ENCODE measurements around the gene PLCG2. TPM values are rescaled to one million over a fixed set of nuclear protein-coding genes. Genes with fewer than 3 reads are reported as not detected.

The PLCG2 gene
- total RNA-seq, 1 donor from 2014 or later, result 5.7 TPM

GRCh38 chr16:81770008-81770407 lies 9.1 kb upstream of the PLCG2 start:
- no peak overlapping the region for H3K27ac Mint-ChIP-seq
- no peak for DNase-seq (ENCODE audit: low spot score in 2 of 2, unreplicated experiment in 2 of 2)
- no peaks in the 10 kb centered on the region for H3K9me3 Mint-ChIP-seq
- no peak overlapping the region for H3K4me3 Mint-ChIP-seq
- H3K36me3 Mint-ChIP-seq, result no peaks in the 10 kb centered on the region
- no peaks in the 10 kb centered on the region for H3K4me1 Mint-ChIP-seq
- no peak for TF ChIP-seq CTCF (IDR thresholded peaks at IDR 0.05; ENCODE audit: unreplicated experiment)
- H3K27me3 Mint-ChIP-seq (ENCODE audit: low read depth), result peaks cover 20% of the 10 kb centered on the region

GRCh38 chr16:81774348-81774747 lies 4.7 kb upstream of the PLCG2 start:
- Mint-ChIP-seq H3K9me3 (no peaks in the 10 kb centered on the region), H3K27ac (no peak overlapping the region), H3K4me1 (peaks cover 3% of the 10 kb centered on the region), H3K27me3 (ENCODE audit: low read depth) (peaks cover 49% of the 10 kb centered on the region), H3K4me3 (no peak overlapping the region), H3K36me3 (no peaks in the 10 kb centered on the region)
- no peak for TF ChIP-seq CTCF (IDR thresholded peaks at IDR 0.05; ENCODE audit: unreplicated experiment)
- DNase-seq (ENCODE audit: low spot score in 2 of 2, unreplicated experiment in 2 of 2), result no peak

GRCh38 chr16:81775570-81775969 lies 3.5 kb upstream of the PLCG2 start:
- no peak overlapping the region for H3K4me3 Mint-ChIP-seq
- DNase-seq (ENCODE audit: low spot score in 2 of 2, unreplicated experiment in 2 of 2), result no peak
- no peak for TF ChIP-seq CTCF (IDR thresholded peaks at IDR 0.05; ENCODE audit: unreplicated experiment)
- H3K4me1 Mint-ChIP-seq, result peaks cover 7% of the 10 kb centered on the region
- H3K27ac Mint-ChIP-seq, result no peak overlapping the region
- H3K36me3 Mint-ChIP-seq, result no peaks in the 10 kb centered on the region
- H3K9me3 Mint-ChIP-seq, result no peaks in the 10 kb centered on the region
- peaks cover 60% of the 10 kb centered on the region for H3K27me3 Mint-ChIP-seq (ENCODE audit: low read depth)

- Mint-ChIP-seq H3K27me3 (ENCODE audit: low read depth) (peaks cover 71% of the 10 kb centered on the region), H3K4me3 (peak overlapping the region; percentile 74)
These were observed 860 bp upstream of the PLCG2 start for GRCh38 chr16:81778231-81778630.

GRCh38 chr16:81779536-81780320 lies 637 bp downstream of the PLCG2 start:
- Mint-ChIP-seq H3K4me1 (peaks cover 13% of the 10 kb centered on the region), H3K4me3 (peak overlapping the region; percentile 78), H3K9me3 (no peaks in the 10 kb centered on the region), H3K27me3 (ENCODE audit: low read depth) (peaks cover 73% of the 10 kb centered on the region), H3K36me3 (no peaks in the 10 kb centered on the region), H3K27ac (peak overlapping the region; percentile 34)
- no peak for DNase-seq (ENCODE audit: low spot score in 2 of 2, unreplicated experiment in 2 of 2)
- no peak for TF ChIP-seq CTCF (IDR thresholded peaks at IDR 0.05; ENCODE audit: unreplicated experiment)

More at GRCh38 chr16:81778231-81778630, 860 bp upstream of the PLCG2 start:
- Mint-ChIP-seq H3K4me1 (peaks cover 7% of the 10 kb centered on the region), H3K36me3 (no peaks in the 10 kb centered on the region), H3K9me3 (no peaks in the 10 kb centered on the region), H3K27ac (no peak overlapping the region)
- TF ChIP-seq CTCF (IDR thresholded peaks at IDR 0.05; ENCODE audit: unreplicated experiment), result no peak
- DNase-seq (ENCODE audit: low spot score in 2 of 2, unreplicated experiment in 2 of 2), result no peak

Data from mesothelial cell of epicardium (in vitro differentiated cells).